Measurements from ENCODE around the gene LRMDA.
"Not testable (repeated sequence)": the region's sequence is repeated elsewhere in the genome, so short reads cannot be mapped to it uniquely, and the experiment has no call there.

LRMDA gene

DNA sequence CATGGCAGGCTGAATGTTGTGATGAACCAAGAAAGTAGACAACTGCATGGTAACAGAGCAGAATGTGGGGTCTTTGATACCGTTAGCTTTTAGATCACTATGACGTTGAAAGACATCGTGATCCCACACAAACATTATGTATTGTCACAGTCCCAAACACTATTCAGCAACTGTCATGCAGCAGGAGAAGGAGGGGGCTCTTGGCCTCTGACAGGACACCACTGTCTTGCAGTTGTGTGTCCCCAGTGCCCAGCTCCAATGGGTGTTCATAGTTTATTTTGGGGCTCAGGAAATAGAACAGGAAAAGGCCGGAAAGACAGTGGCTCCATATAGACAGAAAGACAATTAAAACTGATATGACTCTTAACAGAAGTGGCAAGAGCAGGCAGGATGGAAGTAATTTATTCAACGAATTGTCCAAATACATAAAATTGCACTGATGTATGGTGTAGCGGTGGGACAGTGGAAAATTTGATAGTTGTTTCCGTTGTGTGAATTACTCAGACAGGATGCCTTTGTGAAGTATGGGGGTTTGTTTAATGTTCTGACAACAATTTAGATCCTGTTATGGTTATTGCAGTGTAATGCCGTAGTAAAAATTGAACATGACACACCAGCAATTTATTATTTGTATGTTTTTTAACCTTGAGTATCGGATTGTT, 292.0 kb downstream of the LRMDA start:
- FAIRE-seq: no peak

GRCh38 chr10:75724047-75724446, 292.6 kb downstream of the LRMDA start:
- FAIRE-seq: no peak

DNA sequence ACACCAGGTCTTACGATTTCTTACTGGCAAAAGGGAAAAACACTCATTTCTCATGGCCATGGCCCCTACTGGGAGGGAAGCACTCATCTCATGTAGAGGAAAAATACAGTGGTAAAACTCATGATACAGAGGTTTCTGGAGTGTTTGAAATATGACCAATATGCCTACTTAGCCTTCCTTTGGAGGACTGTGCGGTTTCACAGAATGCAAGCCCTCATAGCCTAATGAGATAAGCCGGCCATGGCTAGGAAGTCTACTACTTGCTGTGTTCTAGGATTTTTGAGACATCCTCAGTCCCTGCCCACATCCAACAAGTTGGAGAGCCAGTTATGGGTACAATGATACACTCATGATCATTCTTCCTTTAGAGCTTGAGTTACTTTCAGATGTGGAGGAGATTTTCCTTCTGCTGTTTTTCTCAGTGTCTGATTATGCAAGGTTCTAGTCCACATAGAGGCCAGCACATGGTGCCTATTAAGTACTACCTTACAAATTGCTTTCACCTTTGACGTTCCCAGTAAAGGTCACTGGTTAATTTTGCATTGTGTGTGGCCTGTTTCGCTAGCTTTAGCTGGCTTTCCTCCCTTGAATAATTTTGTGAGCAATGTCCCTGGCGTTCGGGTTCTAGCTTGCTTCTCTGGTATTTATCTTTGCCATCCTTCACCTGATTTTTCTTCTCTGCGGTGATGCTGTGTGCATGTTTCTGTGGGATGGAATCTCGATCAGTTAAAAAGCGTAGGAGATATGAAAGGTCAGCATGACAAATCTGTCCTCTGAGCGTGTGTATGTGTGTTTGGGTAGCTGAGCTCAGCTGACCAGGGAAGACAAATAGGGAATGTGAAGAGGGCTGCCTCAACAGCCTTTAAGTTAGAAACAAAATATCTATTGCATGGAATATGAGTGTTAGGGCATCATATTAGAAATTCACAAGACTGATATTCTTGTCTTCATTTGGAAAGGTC, 295.4 kb downstream of the LRMDA start:
- no peak for FAIRE-seq

GRCh38 chr10:75730847-75731246, 299.4 kb downstream of the LRMDA start:
- FAIRE-seq: no peak

DNA sequence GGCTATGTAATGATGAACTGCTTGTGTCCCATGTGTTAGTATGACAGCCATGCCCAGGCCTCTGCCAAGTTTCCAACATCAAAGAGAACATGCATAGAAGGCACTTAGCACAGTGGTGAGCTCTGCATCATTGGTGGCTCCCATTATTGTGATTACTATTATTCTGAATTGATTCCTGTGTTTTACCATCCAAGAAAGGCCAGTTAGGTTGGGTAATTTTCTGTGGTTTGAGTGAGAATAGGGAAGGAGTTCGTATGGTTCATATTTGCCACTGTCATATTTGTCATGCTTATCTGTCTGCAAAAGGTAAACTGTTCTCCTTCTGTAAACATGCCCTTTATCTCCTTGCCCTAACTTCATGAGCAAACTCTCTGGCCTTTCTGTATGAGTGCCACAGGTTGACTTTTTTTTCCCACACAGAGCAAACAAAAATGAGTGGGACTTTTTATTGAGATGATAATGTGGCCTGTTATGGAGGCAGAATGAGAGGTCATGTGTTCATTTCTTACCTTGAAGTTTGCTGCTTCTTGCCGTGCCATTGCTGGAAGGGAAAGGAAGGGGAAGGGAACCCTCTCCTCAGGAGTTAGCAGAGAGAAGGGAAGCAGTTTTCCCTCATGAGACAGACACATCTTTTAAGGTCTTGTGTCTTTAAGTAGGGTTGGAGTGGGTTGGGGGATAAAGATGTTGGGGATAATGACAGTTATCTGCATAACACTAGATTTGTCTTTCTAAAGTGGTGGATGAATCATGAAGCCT, 301.9 kb downstream of the LRMDA start:
- FAIRE-seq: no peak

DNA sequence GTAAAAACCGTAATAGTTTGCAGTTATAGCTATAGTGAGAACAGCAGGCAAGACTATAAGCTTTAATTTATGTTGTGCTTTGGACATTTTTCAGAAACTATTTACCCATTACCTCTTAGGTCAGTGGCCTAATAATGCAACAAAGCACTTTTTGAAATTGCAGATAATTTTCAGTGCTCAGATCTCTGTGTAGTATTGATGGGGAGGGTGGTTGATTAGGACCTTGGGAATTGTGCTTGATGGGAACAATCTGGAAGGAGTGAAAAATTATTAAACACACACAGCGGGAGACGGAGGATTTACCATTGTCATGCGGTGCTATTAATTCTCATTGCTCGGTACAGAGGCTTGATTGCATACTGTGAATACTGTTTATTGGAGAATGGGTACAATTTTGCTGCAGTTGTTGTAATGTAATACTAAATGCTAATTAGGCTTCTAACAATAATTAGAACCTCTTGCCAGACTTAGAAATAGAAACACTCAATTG, 304.8 kb downstream of the LRMDA start:
- no peak for FAIRE-seq

GRCh38 chr10:75736889-75737579, 305.6 kb downstream of the LRMDA start:
- FAIRE-seq: no peak

DNA sequence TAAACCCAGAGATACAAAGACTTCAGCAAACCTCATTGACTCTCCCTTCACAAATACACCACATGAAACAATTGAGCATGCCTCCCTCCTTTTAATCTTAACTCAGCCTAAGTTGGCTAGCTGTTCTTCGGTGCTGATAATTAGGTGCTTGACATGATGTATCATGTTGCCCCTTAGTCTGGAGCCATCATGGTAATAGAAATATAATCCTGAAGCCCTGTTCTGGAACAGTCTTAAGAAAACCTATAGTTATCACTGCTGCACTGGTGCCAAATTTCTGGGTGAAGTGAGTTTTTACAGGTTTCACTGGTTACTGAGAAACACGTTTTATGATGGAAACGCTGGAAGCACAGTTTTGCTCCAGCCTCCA, 306.1 kb downstream of the LRMDA start:
- no peak for FAIRE-seq

DNA sequence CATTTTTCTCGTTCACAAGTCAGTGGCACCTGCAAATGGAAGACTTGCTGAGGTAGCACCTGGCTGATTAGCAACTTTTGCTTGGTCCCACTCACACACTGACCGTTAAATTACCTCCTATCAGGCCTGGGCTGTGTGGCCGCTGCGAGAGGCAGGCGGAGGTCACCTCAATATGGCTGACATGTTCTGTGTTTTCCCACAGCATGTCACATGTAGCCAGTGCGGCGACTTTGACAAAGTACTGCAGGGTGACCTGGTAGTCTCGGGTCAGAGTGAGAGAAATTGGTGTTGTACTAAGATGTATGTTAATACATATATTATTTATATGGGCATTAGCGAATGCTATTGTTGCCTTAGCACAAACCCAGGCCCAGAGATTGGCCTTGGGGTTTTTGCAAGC, 307.5 kb downstream of the LRMDA start:
- no peak for FAIRE-seq

GRCh38 chr10:75739414-75740143, 308.2 kb downstream of the LRMDA start:
- FAIRE-seq: no peak

- FAIRE-seq: no peak
These were observed 309.1 kb downstream of the LRMDA start for GRCh38 chr10:75740541-75740940.

GRCh38 chr10:75742355-75742754, 310.9 kb downstream of the LRMDA start:
- no peak for FAIRE-seq

DNA sequence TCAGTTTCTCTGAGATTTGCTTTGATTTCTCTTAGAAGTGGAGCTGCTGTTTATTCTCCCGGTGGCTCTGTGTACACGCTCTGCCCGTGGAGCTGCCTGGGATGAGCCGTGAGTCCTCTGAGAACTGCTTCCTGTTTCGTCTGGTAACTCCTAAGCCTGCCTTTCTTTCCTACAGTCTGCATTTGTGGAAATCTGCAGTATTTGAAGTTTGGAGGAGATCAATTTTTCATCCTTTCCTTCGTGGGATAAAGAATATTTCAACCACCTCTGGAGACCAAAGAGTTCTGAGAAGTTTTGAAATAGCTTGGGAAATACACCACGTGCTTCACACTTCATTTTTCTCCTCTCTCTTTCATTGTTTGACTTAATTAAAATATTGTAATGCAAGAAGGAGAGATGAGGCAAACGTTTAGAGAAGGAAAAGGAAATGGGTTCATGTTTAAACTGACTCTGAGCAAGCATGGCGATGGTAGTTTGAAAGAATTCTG, 311.9 kb downstream of the LRMDA start:
- FAIRE-seq: no peak

DNA sequence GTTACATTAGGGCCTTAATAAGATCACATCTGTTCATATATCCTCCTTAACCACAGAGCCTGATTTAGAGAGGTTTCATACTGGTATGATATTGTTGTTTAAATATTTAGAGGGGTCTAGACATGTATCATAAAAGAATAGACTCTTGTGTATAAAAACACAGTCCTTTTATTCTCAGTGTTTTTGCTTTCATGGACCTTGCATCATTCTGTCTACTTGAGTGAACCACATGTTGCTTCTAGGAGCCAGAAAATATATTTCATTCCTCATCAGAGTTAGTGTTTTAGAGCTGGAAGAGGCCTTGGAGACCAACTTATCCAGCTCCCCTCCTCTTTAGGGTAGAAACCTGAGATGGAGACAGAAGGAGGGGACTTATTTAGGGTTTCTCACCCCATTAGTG, 312.8 kb downstream of the LRMDA start:
- no peak for FAIRE-seq

DNA sequence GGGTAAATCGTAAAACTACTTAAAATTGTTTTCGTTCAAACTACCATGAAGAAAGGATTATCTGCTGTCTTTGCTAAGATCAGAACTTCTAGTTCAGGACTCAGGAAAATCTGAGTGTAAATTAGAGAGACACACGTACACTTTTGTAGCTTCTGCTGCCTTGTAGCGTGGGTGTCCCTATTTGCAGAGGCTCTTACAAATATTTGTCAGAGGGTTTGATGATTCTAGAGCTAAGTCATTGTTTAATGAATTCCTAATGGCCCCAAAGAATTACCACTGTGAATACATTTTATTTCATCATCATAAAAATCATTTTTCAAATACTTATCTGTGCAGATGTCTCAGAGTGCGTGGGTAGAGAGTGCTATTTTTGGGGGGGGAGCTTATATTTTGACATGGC, 314.9 kb downstream of the LRMDA start:
- no peak for FAIRE-seq

GRCh38 chr10:75750093-75750875, 318.9 kb downstream of the LRMDA start:
- not testable (repeated sequence) for FAIRE-seq

DNA sequence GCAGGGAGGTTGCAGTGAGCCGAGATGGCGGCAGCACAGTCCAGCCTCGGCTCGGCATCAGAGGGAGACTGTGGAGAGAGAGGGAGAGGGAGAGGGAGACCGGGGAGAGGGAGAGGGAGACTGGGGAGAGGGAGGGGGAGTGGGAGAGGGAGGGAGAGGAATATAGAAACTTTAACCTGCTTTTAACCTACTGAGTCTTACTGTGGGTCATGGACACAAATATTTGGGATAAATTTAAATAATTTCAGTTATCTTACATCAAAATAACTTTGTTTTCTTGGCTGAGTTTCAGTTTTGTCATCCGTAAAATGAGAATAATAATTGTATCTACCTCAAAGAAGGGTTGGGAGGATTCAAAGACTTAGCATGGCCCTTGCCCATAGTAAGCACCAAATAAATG, 319.8 kb downstream of the LRMDA start:
- no peak for FAIRE-seq

GRCh38 chr10:75753621-75754020, 322.2 kb downstream of the LRMDA start:
- no peak for FAIRE-seq

DNA sequence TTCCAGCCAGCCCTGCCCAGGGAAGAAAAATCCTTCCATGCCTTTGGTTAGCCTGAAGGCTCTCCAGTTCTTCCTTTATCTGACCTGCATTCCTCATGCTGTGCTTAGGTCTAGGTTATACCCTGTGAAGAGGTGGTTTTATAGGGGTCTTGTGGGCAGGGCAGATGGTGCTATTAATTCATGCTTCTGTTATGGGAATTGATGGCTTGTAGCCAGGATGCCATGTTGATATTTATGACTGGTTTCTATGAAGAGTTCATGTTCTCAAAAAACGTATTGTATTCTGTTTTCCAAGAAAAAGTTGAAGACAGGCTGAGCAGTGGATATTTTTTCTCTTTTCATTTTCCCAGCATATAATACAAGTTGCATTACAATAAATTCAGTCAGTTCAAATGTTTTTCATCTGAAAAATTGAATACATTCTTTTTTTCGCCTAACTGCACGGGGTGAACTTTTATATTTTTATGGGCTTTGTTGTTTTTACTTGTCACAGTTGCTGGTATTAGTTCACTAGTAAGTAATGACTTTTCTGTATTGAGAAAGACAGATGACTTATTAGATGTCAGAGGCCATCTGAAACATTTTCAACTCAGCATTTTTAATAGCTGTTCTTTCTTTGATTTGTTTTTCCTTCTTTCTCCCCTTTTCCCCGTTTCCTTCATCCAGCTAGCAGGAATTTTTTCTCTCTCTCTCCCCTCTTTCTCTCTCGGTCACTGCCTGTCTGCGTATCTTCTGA, 322.8 kb downstream of the LRMDA start:
- no peak for FAIRE-seq

GRCh38 chr10:75755528-75755927, 324.1 kb downstream of the LRMDA start:
- FAIRE-seq: no peak

All from G401.6 (cell line).